HG03159 (cell line): Measurements from ENCODE around the gene RTN4RL1.

Experiments
- ATAC-seq: cut with Tn5 transposase; IDR thresholded peaks from one replicate; pipeline ENCODE4 v1.9.1; 2021; ENCODE audit warnings: mild to moderate bottlenecking, moderate library complexity; ENCODE audit not compliant: unreplicated experiment

Gene RTN4RL1

GRCh38 chr17:1979182-1979985 lies 45.8 kb downstream of the RTN4RL1 start:
- ATAC-seq, result no peak

GRCh38 chr17:1978396-1978949 lies 46.7 kb downstream of the RTN4RL1 start:
- ATAC-seq, result no peak

GRCh38 chr17:1977583-1978395 lies 47.3 kb downstream of the RTN4RL1 start:
- ATAC-seq, result no peak

GRCh38 chr17:1976683-1977064 lies 48.5 kb downstream of the RTN4RL1 start:
- ATAC-seq, result no peak

- ATAC-seq, result no peak
Observed at GRCh38 chr17:1976000-1976682, 49.0 kb downstream of the RTN4RL1 start.

- no peak for ATAC-seq
Observed at GRCh38 chr17:1975573-1975972, 49.6 kb downstream of the RTN4RL1 start.

GRCh38 chr17:1972487-1973160 lies 52.5 kb downstream of the RTN4RL1 start:
- no peak for ATAC-seq

- no peak for ATAC-seq
Observed at GRCh38 chr17:1970843-1971384, 54.2 kb downstream of the RTN4RL1 start.

GRCh38 chr17:1969712-1970111 lies 55.4 kb downstream of the RTN4RL1 start:
- no peak for ATAC-seq

- ATAC-seq, result no peak
Observed at GRCh38 chr17:1967213-1967612, 57.9 kb downstream of the RTN4RL1 start.

GRCh38 chr17:1966274-1967086 lies 58.7 kb downstream of the RTN4RL1 start:
- no peak for ATAC-seq

- no peak for ATAC-seq
Observed at GRCh38 chr17:1965556-1966273, 59.4 kb downstream of the RTN4RL1 start.

- ATAC-seq, result no peak
Observed at GRCh38 chr17:1963250-1963649, 61.9 kb downstream of the RTN4RL1 start.

GRCh38 chr17:1961189-1961588 lies 63.9 kb downstream of the RTN4RL1 start:
- ATAC-seq, result no peak

- no peak for ATAC-seq
Observed at GRCh38 chr17:1960545-1960912, 64.6 kb downstream of the RTN4RL1 start.

- no peak for ATAC-seq
Observed at GRCh38 chr17:1959871-1960544, 65.1 kb downstream of the RTN4RL1 start.

GRCh38 chr17:1958134-1958881 lies 66.8 kb downstream of the RTN4RL1 start:
- ATAC-seq, result no peak

- ATAC-seq, result no peak
Observed at GRCh38 chr17:1957037-1957436, 68.1 kb downstream of the RTN4RL1 start.
